Esophagus squamous epithelium (tissue), 5 donors: ENCODE measurements around the gene RGL1. TPM values are rescaled to one million over a fixed set of nuclear protein-coding genes. Genes with fewer than 3 reads are reported as not detected.
A peak's percentile ranks its signal among the peaks of the same experiment; 100 is the strongest.

Source experiments
- DNase-seq: peaks from one replicate; lab custom pipeline; 2025; lab: John Stamatoyannopoulos, UW
- H3K27ac ChIP-seq, 4 donors: fragments of 200-600 bp; sonication (generic); one replicate each; pipeline ENCODE4 v1.5.1; 2016 to 2019; ENCODE audit warnings: mild to moderate bottlenecking in 1 of 4
- H3K27me3 ChIP-seq, 4 donors: fragments of 200-600 bp; sonication (generic); 1 replicate in 3 of 4; 2 replicates in 1 of 4; pipeline versions ENCODE4 v1.5.1 to v1.6.0; 2017 to 2021; ENCODE audit warnings: antibody characterized with exemption in 1 of 4
- H3K36me3 ChIP-seq, 3 donors: fragments of 200-600 bp; sonication (generic); one replicate each; pipeline ENCODE4 v1.5.1; 2016 to 2019
- H3K4me1 ChIP-seq, 3 donors: fragments of 200-600 bp; sonication (generic); one replicate each; pipeline ENCODE4 v1.5.1; 2017 to 2019
- H3K4me3 ChIP-seq, 4 donors: fragments of 200-600 bp; sonication (generic); 1 replicate in 3 of 4; 2 replicates in 1 of 4; pipeline ENCODE4 v1.5.1; 2016 to 2019; ENCODE audit warnings: mild to moderate bottlenecking in 2 of 4, moderate library complexity in 1 of 4
- H3K9me3 ChIP-seq, 3 donors: fragments of 200-600 bp; sonication (generic); one replicate each; pipeline ENCODE4 v1.5.1; 2016 to 2019
- POLR2A ChIP-seq, 4 donors: fragments of 450-650 bp; IDR thresholded peaks; one replicate each; pipeline ENCODE4 v1.6.1; 2017; ENCODE audit warnings: antibody characterized with exemption in 4 of 4, mild to moderate bottlenecking in 4 of 4, moderate library complexity in 3 of 4
- WGBS, 2 donors: methylation state at CpG; one replicate each; pipeline ENCODE4 v1.1.5; 2018; 5-methylcytosine and 5-hydroxymethylcytosine counted together
- intact Hi-C: fragments of 100-400 bp; cut with DNase I; formaldehyde crosslinking; loops from one replicate; pipeline ENCODE4 v1.15.0; 2022
- total RNA-seq, 4 donors: library from RNA; depleted of rRNA; stranded (reverse); fragments of >200 nt; gene quantifications; one replicate each; pipeline ENCODE4 v1.1.0, GENCODE V29; 2016
- TF ChIP-seq, protein P1 (sequence below), 6 experiments: fragments of 450-650 bp in 4 of 6; fragments of 200-600 bp in 2 of 6; sonication (generic) in 2 of 6; IDR thresholded peaks; one replicate each; pipeline ENCODE4 v1.5.1; 2016 to 2019; ENCODE audit warnings: antibody characterized with exemption in 6 of 6, mild to moderate bottlenecking in 4 of 6, moderate library complexity in 4 of 6
- donor health status: DM: yes; HTN: yes; CAD: no.

The RGL1 gene
- total RNA-seq, 4 donors from 2014 or later, result 2.3 to 16.0 (median 5.7) TPM

GRCh38 chr1:183956559-183957188 is 151.8 kb downstream of the RGL1 start:
- H3K4me3 ChIP-seq, result no peak overlapping the region
- no peaks in the 10 kb centered on the region for H3K9me3 ChIP-seq
- TF ChIP-seq, protein P1, sequence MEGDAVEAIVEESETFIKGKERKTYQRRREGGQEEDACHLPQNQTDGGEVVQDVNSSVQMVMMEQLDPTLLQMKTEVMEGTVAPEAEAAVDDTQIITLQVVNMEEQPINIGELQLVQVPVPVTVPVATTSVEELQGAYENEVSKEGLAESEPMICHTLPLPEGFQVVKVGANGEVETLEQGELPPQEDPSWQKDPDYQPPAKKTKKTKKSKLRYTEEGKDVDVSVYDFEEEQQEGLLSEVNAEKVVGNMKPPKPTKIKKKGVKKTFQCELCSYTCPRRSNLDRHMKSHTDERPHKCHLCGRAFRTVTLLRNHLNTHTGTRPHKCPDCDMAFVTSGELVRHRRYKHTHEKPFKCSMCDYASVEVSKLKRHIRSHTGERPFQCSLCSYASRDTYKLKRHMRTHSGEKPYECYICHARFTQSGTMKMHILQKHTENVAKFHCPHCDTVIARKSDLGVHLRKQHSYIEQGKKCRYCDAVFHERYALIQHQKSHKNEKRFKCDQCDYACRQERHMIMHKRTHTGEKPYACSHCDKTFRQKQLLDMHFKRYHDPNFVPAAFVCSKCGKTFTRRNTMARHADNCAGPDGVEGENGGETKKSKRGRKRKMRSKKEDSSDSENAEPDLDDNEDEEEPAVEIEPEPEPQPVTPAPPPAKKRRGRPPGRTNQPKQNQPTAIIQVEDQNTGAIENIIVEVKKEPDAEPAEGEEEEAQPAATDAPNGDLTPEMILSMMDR (IDR thresholded peaks at IDR 0.05), result no peak
- TF ChIP-seq POLR2A (IDR thresholded peaks at IDR 0.05), result no peak
- intact Hi-C loops, result no loop called here
- no peaks in the 10 kb centered on the region for H3K27me3 ChIP-seq
- H3K4me1 ChIP-seq, result no peaks in the 10 kb centered on the region
- DNase-seq, result no peak
- 57 to 63% methylated on average over 2 of the region's 2 CpGs for WGBS, 2 donors
- H3K27ac ChIP-seq, result peak overlapping the region in 2 of 4 donors; percentile 29 to 31
- no peaks in the 10 kb centered on the region for H3K36me3 ChIP-seq

- no peaks in the 10 kb centered on the region for H3K9me3 ChIP-seq
- peak overlapping the region in 1 of 4 donors; percentile 31 for H3K27ac ChIP-seq
- TF ChIP-seq, protein P1 (IDR thresholded peaks at IDR 0.05), result no peak
- no peak for TF ChIP-seq POLR2A (IDR thresholded peaks at IDR 0.05)
- H3K4me1 ChIP-seq, result no peaks in the 10 kb centered on the region
- intact Hi-C loops, result no loop called here
- 77 to 84% methylated on average over 4 of the region's 4 CpGs for WGBS, 2 donors
- no peaks in the 10 kb centered on the region for H3K27me3 ChIP-seq
- no peak for DNase-seq
- H3K4me3 ChIP-seq, result no peak overlapping the region
- H3K36me3 ChIP-seq, result no peaks in the 10 kb centered on the region
Measured at GRCh38 chr1:183957216-183957830, 152.4 kb downstream of the RGL1 start.

DNA sequence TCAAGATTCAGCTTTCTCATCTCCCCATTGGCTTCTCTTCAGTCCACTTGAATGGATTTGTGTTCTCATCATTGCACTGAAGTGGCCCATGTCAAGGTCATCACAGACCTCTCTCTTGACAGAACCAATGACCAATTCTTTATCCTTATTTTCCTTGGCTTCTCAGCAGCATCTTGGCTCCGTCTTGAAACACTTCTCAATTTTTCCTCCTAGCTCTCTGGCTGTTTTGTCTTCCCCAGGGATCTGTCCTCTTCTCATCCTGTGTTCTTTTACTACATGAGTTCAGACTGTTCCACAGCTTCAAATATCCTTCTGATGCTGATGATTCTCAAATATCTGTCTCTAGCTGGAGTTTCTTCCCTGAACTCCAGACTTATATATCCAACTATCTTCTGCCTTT is 154.0 kb downstream of the RGL1 start:
- no peaks in the 10 kb centered on the region for H3K4me1 ChIP-seq
- no peaks in the 10 kb centered on the region for H3K36me3 ChIP-seq
- H3K27me3 ChIP-seq, result no peaks in the 10 kb centered on the region
- no peak for DNase-seq
- no peaks in the 10 kb centered on the region for H3K9me3 ChIP-seq
- intact Hi-C loops, result no loop called here
- peak overlapping the region in 1 of 4 donors; percentile 37 for H3K27ac ChIP-seq
- no peak for TF ChIP-seq POLR2A (IDR thresholded peaks at IDR 0.05)
- H3K4me3 ChIP-seq, result no peak overlapping the region
- WGBS, 2 donors, result 50 to 70% methylated on average over 1 of the region's 1 CpG

DNA sequence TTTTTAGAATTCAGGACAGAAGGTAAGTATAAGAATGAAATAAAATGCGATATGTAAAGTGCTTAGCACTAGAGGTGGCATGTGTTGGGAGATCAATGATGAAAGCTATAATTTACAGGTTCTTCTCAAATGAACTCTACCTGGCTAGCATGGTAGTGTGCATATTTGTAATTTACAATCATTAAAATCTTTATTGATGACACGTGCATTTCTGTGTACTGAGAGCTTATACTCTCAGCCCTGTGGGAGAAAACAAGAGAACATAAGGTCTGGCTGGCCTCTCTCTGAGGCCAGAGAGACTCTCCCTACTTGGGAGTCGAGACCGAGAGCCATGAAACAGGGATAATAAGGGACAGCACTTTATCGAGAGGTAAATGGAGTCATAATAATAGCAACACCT is 156.2 kb downstream of the RGL1 start:
- Histone ChIP-seq H3K9me3 (no peaks in the 10 kb centered on the region), H3K36me3 (no peaks in the 10 kb centered on the region), H3K4me3 (no peak overlapping the region), H3K27me3 (no peaks in the 10 kb centered on the region), H3K27ac (no peak overlapping the region), H3K4me1 (no peaks in the 10 kb centered on the region)
- intact Hi-C loops, result no loop called here
- TF ChIP-seq, protein P1 (IDR thresholded peaks at IDR 0.05), result no peak
- TF ChIP-seq POLR2A (IDR thresholded peaks at IDR 0.05), result no peak
- 90 to 96% methylated on average over 5 of the region's 5 CpGs for WGBS, 2 donors
- no peak for DNase-seq

GRCh38 chr1:183962903-183963302 is 158.0 kb downstream of the RGL1 start:
- Histone ChIP-seq H3K36me3 (no peaks in the 10 kb centered on the region), H3K27ac (no peak overlapping the region), H3K9me3 (no peaks in the 10 kb centered on the region), H3K4me1 (no peaks in the 10 kb centered on the region), H3K4me3 (no peak overlapping the region), H3K27me3 (no peaks in the 10 kb centered on the region)
- no peak for TF ChIP-seq POLR2A (IDR thresholded peaks at IDR 0.05)
- TF ChIP-seq, protein P1 (IDR thresholded peaks at IDR 0.05), result no peak
- 50 to 90% methylated on average over 3 of the region's 3 CpGs for WGBS, 2 donors
- no peak for DNase-seq
- intact Hi-C loops, result no loop called here
